HG03354 (cell line): ENCODE data around the gene MARCHF7.
"Not testable (repeated sequence)": the region's sequence is repeated elsewhere in the genome, so short reads cannot be mapped to it uniquely, and the experiment has no call there.

Experiments
- ATAC-seq: cut with Tn5 transposase; IDR thresholded peaks from one replicate; pipeline ENCODE4 v1.9.1; 2021; ENCODE audit warnings: mild to moderate bottlenecking; ENCODE audit not compliant: unreplicated experiment, poor library complexity, severe bottlenecking

Gene MARCHF7, protein sequence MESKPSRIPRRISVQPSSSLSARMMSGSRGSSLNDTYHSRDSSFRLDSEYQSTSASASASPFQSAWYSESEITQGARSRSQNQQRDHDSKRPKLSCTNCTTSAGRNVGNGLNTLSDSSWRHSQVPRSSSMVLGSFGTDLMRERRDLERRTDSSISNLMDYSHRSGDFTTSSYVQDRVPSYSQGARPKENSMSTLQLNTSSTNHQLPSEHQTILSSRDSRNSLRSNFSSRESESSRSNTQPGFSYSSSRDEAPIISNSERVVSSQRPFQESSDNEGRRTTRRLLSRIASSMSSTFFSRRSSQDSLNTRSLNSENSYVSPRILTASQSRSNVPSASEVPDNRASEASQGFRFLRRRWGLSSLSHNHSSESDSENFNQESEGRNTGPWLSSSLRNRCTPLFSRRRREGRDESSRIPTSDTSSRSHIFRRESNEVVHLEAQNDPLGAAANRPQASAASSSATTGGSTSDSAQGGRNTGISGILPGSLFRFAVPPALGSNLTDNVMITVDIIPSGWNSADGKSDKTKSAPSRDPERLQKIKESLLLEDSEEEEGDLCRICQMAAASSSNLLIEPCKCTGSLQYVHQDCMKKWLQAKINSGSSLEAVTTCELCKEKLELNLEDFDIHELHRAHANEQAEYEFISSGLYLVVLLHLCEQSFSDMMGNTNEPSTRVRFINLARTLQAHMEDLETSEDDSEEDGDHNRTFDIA

DNA sequence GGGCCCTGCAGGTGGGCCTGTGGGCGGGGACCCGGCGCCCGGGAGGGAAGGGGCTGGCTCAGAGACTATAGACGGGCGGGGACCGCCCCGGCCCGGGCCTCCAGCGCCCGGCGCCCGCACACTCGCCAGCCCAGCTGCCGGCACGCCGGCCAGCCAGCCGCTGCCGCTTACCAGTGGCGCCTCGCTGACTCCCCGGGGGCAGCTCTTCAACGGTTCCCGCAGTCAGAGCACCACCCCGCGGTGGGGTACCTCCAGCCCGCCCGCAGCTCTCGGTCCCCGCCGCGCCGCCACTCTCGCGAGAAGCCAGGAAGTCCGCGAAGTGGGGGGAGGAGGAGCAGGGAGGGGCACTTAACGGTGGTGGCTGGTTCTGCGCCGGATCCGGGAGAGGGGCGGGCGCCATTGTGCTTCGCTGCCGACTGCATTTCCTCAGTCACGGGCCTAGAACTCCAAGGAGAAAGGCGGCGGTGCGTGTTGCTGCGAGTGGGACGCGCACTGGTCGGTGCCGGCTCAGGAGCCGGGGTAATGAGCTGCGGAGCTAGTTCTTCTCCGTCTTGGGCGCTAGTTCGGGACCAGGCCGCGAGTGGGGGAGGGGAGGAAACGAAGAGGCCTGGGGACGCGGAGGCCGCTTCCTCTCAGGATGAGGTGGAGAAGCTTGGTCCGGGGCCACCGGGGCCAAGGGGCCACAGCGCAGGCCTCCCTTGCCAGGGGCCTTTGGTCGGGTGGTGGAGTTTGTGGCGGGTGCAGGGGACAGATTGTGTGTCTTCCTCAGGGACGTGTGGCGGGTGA lies at the start of gene MARCHF7:
Gene MARCHF7 (plus strand): TSS at position 364 of the 786 bp plus-strand sequence. CDS start 16,517 bp downstream, outside the sequence.
- ATAC-seq, result peak; percentile 95

DNA sequence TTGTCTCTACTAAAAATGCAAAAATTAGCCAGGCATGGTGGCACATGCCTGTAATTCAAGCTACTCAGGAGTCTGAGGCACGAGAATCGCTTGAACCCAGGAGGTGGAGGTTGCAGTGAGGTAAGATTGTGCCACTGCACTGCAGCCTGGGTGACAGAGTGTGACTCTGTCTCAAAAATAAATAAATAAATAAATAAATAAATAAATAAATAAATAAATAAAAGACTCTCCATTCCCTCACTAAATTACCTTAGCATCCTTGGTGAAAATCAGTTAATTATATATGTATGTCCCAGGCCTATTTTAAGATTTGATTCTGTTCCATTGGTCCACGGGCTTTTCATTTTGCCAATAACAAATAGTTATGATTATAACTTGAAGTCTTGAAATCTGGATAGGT lies 44.9 kb upstream of the MARCHF7 start:
- not testable (repeated sequence) for ATAC-seq

DNA sequence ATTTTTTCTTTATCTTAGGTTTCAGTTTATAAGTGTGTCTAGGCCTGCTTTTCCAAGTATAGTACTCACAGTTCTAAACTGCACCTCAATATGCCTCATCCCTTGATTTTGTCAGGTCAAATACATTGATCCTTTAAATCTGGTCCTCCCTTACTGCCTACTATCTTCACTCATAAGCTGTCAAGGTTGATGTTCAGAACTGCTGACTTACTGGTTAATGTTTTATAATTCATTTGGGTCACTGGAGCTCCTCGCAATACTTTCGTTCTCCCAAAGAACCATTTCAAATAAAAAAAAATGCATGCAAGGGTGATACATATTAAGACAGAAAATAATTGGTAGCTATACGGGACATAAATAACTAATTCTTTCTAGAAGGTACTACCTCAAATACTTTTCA lies 41.3 kb upstream of the MARCHF7 start:
- no peak for ATAC-seq

DNA sequence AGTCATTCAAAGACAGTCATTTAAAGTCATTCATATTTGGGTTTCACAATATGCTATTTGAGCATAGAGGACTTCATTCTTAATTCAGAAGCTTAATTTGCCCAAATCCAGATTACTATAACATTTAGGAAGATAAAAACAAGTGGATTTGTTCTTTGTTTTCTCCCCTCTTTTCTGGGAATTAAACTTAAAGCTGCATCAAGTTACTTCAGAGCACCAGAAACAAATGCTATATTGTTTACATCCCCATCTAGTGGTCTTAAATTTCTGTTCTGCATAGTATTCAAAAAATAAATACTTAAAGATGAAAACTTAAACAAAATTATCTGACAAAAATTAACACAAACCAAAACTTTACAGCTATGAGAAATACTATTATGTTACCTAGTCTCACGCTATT lies 34.7 kb upstream of the MARCHF7 start:
- ATAC-seq, result no peak

DNA sequence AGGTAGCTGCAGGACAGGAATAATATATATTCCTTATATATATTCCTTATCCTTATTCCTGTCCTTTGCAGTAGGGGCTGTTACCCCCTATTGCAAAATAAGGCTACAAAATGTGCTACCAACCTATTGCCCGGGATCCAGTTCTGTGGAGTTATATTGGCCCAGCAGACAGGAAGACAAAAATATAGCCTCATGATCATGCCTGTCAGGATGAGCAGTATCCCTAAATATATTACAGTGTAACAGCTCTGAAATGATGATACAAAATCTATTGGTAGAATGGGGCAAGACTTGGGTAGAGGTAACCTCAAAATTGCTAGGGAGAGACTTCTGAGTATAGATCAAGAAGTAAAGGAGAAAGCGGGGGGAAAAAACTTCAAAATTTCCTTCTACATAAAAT lies 31.6 kb upstream of the MARCHF7 start:
- no peak for ATAC-seq

DNA sequence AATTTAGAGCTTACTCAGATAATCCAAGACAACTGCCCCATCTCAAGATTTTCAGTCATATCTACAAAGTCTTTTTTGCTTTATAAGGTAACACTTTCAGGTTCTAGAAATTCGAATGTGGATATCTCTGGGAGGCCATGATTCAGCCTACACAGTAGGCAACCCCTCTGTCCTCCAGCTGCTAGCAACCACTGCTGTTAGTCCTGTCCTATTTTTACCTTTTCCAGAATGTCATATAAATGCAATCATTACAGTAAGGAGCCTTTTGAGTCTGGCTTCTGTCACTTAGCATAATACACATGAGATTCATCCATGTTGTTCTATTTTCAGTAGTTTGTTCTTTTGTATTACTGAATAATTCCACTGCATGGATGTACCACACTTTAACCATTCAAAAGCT lies 28.5 kb upstream of the MARCHF7 start:
- no peak for ATAC-seq

DNA sequence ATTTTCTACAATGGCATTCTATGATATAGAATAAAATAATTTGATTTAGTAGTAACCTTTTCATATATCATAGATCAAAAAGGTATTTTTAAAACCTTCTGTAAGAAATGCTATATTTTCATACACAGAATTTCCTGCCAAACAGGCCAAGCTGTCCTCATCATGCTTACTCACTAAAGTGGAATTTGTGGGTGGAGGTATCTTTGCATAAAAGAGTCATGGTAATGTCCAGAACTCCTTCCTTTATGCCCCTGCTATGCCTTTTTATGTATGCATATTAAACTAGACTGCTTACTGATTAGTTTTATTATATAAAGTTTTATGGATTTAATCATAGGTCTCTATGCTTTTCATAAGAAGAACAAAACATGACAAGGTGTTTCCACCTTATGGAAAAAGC lies 27.5 kb upstream of the MARCHF7 start:
- no peak for ATAC-seq

DNA sequence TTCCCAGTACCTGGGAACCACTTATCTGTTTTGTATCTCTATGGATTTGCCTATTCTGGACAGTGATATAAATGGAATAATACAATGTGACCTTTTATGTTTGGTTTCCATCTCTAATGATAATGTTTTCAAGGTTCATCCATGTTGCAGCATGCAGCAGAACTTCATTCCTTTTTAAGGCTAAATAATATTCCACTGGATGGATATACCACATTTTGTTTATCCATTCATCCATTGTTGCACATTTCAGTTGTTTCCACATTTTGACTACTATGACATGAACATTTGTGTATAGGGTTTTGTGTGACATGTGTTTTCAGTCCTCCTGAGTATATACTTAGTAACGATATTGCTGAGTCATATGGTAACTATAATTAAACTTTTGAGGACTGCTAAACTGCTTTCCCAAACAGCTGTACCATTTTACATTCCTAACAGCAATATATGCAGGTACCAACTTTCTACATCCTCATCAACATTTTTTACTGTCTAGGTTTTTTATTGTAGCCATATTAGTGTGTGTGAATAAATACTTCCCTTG lies 17.7 kb upstream of the MARCHF7 start:
- no peak for ATAC-seq

DNA sequence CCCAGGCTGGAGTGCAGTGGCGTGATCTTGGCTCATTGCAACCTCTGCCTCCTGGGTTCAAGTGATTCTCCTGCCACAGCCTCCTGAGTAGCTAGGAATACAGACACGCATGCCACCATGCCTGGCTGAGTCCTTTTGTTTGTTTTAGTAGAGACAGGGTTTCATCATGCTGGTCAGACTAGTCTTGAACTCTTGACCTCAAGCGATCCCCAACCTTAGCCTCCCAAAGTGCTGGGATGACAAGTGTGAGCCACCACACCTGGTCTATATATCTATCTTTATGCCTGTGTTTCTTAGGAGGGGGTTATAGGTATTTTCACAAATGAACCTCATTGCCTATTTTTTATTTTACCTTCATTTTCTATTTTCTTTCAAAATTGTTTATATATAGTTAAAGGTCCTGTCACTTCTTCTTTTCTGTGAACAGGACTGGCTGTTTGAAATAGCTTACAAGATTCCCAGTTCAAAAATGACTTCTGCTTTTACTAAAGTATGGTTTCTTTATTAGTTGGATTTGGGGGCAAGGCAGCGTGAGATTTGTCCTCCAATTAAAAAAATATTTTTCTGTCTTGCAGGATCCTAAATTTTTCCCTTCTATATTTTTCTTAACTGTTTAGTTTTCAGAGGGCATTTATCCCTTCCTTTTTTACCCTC lies 16.4 kb upstream of the MARCHF7 start:
- ATAC-seq, result no peak

DNA sequence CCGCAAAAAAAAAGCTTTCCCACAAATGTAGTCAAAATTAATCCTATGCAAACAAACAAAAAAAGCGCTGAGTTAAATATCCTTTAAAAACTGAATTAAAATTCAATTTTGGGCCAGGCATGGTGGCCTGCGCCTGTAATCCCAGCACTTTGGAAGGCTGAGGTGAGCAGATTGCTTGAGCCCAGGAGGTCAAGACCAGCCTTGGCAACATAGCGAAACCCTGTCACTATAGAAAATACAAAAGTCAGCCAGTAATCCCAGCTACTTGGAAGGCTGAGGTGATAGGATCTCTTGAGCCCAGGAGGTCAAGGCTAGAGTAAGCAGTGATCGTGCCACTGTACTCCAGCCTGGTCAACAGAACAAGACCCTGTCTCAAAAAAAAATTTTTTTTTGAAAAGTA lies 8.8 kb upstream of the MARCHF7 start:
- no peak for ATAC-seq

DNA sequence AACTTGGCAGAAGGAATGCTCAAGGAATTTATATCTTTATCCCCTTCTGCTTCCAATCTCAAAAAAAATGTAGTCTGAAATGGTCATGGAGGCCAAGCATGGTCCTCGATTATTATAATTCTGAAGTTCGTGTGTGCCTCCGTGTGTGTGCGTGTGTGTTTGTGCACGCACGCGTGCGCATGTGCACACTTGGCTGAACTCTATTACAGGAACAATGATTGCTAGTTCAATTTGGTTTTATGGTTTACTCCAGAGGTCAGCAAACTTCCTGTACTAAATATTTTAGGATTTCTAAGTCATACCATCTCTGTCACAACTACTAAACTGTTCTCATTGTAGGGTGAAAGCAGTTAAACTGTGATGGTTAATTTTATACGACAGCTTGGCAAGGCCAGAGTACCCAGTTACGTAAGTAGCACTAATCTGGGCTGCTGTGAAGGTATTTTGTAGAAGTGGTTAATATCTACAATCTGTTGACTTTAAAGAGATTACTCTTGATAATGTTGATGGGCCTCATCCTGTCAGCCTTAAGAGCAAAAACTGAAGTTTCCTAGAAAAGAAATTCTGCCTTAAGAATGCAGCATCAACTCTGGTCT lies 5.8 kb upstream of the MARCHF7 start:
- no peak for ATAC-seq

DNA sequence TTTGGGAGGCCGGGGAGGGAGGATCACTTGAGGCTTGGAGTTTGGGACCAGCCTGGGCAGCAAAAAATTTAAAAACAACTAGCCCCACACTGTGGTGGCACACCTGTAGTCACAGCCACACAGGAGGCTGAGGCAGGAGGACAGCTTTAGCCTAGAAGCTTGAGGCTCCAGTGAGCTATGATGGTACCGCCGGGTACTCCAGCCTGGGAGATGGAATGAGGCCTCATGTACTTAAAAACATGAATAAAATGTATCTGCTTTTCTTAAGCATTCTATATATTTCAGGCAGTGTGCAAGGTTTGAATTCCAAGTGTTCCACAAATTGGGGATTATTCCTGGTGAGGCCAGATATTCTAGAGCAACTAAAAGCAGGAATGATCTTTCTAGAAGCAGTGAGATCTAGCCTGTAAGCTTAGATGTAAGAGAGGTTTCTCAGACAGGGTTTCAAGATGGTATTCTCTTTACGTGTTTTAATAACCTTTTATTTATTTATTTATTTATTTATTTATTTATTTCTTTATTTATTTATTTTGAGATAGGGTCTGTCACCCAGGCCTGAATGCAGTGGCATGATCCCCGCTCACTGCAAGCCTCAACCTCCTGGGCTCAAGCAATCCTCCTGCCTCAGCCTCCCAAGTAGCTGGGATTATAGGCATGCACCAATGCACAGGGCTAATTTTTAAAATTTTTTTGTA lies 4.1 kb upstream of the MARCHF7 start:
- no peak for ATAC-seq

DNA sequence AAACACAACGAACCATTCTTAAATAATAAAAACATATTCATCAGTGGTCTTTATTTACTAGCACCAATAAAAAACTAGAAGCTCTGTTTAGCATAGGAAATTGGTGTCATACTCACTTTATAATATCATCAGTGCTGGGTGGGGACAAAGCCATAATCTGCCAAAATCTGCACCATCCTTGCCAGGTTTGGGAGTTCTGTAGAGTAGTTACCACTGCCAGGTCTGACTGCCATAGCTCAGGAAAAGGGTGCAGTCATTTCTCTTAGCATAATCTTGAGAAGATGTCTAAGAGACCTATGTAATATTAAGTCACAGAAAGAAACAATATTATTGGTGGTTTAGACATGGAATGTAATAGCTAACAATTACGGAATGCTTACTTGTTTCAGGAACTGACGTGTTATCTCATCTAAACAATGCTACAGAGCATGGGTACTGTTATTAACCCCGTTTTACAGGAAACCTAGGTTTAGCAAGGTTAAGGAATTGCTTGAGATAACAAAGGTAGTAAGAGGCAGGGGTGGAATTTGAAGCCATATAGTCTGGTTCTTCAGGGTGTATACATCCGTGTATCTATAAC lies 1.6 kb upstream of the MARCHF7 start:
- ATAC-seq, result no peak

DNA sequence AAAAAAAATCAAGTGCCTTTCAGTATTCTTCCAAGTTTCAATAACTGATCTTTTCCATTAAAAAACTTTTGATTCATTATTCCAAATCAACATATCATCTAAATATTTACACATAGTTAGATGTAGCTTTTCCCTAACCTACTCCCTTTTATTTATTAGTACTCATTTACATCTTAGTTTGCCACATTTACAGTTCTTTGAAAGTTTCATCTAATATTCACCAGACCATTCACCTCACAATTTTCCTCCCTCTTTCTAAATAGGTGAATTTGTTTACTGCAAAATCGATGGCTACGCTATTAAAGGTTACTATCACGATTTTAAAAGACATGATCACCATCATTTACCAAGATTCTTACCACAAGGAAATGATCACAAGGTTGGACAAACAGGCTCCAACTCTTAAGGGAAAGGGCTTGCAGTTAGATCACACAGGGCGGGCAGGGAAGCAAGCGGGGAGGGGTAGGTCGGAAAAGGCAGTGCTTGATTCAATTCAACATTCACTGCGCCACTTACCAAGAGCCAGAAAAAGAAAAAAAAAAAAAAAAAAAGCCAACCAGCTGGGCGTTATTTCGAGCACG lies 654 bp upstream of the MARCHF7 start:
- no peak for ATAC-seq

DNA sequence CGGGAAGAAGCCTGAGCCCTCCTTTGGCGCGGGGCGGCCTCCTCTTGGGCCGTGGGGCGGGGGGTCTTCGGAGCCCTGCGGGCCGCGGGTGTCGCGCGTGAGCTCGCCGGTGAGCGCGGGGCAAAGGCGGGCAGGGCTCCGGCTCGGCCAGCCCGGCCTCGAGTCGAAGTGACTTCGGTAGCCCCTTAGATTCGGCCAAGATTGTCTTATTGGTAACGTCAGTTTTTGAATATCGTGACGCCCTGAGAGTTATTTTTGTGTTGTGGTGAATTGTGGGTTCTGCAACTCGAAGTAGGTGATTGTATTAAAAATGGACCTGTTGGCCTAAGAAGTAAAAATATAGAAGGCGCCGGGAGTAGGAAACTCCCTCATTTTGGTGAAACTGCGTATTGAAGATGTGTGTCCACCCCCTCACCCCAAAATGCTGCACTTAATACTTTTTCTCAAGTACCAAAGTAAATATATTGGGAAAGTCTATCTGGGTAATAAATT lies 669 bp downstream of the MARCHF7 start:
- peak; percentile 18 for ATAC-seq

DNA sequence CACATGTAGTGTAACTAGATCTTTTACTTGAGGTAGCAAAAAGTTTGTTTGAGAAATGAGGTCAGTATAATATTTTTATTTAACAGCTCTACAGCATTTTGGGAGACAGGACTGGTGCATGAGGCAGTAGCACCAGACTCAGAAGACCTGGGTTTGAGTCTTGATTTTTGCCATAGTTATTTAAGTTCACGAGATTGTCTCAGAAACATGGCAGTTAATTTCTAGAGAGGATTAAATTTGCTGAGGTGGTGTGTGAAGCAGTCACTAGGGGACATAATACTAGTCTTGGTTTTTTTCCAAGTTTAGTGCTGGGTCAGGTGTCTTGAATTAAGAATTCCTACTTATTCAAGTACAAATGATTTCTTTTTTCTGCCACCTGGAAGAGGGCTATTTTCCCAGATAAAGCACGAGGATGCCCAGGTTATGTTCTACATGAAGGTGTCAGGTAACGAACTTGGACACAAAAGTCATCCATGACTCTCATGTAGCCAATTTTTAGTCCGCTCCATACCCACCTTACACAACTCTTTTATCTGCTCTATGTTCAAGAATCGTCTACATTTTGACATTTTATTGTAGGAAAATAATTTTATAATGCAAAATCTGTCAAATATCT lies 1.4 kb downstream of the MARCHF7 start:
- no peak for ATAC-seq

DNA sequence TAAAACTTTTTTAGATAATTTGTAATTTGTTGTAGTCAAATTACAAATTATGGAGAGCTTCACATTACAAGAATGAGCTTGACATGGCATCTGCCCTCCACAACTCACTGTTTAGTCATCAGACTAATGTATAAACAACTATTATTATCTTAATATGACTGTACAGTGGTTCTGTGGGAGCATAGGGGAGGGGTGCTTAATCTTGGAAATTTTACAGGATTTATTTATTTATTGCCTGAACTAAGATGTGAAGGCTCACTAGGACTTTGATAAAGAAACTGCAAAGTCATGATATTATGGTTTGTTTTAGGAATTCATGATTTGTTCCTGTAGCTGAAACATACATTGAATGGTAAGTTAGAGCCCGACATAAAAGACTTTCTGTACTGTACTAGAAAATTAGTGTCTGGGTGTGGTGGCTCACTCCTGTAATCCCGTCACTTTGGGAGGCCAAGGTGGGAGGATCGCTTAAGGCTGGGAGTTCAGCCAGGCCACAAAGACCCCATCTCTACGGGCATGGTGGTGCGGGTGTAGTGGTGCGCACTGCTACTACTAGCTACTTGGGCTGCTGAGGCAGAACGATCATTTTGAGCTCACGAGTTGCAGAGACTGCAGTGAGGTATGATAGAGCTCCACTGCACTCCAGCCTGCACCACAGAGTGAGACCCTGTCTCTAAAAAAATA lies 2.1 kb downstream of the MARCHF7 start:
- no peak for ATAC-seq
